Activated naive CD4-positive, alpha-beta T cell treated with anti-CD3 and anti-CD28 coated beads, Interleukin-2, amount 10 ng/mL, durations not matched to agents 7 days and 5 days (primary cell): ENCODE measurements around the gene NCOR1.
A peak's percentile ranks its signal among the peaks of the same experiment; 100 is the strongest.
"Not testable (repeated sequence)": the region's sequence is repeated elsewhere in the genome, so short reads cannot be mapped to it uniquely, and the experiment has no call there.

ENCODE experiments used
- CTCF ChIA-PET: fragments of 350-600 bp; sonication (Branson Sonifier 250); formaldehyde crosslinking; loops from one replicate; lab custom pipeline; 2021; ENCODE audit warnings: antibody characterized with exemption; lab: Charles Lee
- DNase-seq: peaks from one replicate; pipeline ENCODE4 v3.0.0-alpha.2; 2020
- H3K27ac Mint-ChIP-seq: one replicate; pipeline ENCODE4 v1.8.0; 2021; ENCODE audit warnings: mild to moderate bottlenecking, moderate library complexity, mixed read lengths
- H3K27me3 Mint-ChIP-seq: one replicate; pipeline ENCODE4 v1.8.0; 2021; ENCODE audit warnings: mild to moderate bottlenecking, mixed read lengths
- H3K36me3 Mint-ChIP-seq: one replicate; pipeline ENCODE4 v1.8.0; 2021; ENCODE audit warnings: mixed read lengths
- H3K4me1 Mint-ChIP-seq: one replicate; pipeline ENCODE4 v1.8.0; 2021; ENCODE audit warnings: mixed read lengths
- H3K4me3 Mint-ChIP-seq: one replicate; pipeline ENCODE4 v1.8.0; 2021; ENCODE audit warnings: mild to moderate bottlenecking, moderate library complexity, mixed read lengths
- H3K9me3 Mint-ChIP-seq: one replicate; pipeline ENCODE4 v1.8.0; 2021; ENCODE audit warnings: mixed read lengths

Gene NCOR1

DNA sequence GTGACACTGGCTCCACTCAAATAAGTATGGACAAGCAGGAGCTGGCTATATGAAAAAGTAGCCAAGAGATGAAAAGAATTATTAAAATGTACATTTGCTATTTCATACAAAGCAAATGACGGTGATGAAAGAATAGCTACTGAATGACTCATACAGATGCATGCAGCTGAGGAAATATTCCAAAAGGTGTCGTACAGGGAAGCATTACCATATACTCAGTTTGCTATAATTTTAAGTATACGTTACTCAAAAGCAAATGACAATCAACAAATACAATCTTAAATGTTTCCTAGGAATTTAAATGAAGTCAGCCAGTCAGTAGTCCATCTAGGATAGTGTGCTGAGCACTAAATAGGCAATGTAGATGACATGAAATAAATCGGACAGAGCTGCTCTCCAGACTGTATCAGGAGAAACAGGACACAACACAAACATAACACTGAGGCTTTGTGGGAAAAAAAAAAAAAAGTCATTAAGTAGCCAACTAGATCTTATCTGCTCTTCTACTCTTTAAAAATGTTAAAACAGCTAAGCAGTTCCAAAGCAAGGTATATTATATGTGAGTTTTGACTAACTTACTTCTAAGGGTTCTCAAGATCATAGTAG, 65.0 kb downstream of the NCOR1 start:
- CTCF ChIA-PET: interaction anchor here (0.5 kb wide), 1 partner anchor 117 kb away, joined by 3 read pairs; no protein-coding TSS in a partner anchor
- H3K9me3 Mint-ChIP-seq: peaks cover 2% of the 10 kb centered on the region
- DNase-seq: no peak
- H3K4me1 Mint-ChIP-seq: no peaks in the 10 kb centered on the region
- H3K4me3 Mint-ChIP-seq: no peak overlapping the region
- no peak overlapping the region for H3K27ac Mint-ChIP-seq
- H3K36me3 Mint-ChIP-seq: peaks cover 54% of the 10 kb centered on the region
- H3K27me3 Mint-ChIP-seq: no peaks in the 10 kb centered on the region

DNA sequence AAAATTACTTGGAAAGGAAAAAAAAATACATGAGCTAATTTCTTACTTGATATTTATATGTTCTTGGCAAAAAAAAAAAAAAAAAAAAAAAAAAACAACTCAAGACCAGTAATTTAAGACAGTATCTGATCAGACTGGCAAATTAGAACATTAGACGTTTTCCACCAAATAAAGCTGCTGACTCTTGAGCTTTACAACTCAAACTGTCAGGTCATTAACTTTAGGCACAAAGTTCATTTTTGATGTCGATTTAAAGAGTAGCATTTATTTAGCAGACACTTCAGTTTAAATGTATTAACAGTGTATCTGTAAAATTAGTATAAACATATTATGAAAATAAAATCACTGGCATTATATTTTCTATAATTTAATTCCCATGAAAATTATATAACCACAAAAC, 66.7 kb downstream of the NCOR1 start:
- Mint-ChIP-seq H3K36me3 (peaks cover 57% of the 10 kb centered on the region), H3K27ac (no peak overlapping the region)

DNA sequence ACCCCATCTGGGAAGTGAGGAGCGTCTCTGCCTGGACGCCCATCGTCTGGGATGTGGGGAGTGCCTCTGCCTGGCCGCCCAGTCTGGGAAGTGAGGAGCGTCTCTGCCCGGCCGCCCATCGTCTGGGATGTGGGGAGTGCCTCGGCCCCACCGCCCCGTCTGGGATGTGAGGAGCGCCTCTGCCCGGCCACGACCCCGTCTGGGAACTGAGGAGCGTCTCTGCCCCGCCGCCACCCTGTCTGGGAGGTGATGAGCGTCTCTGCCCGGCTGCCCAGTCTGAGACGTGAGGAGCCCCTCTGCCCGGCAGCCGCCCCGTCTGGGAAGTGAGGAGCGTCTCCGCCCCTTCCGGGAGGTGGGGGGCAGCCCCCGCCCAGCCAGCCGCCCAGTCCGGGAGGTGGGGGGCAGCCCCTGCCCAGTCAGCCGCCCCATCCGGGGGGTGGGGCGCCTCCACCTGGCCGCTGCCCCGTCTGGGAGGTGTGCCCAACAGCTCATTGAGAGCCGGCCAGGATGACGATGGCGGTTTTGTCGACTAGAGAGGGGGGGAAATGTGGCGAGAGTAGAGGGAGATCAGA, 69.9 kb downstream of the NCOR1 start:
- H3K27me3 Mint-ChIP-seq, CTCF ChIA-PET, H3K9me3 Mint-ChIP-seq, DNase-seq, H3K4me1 Mint-ChIP-seq, H3K27ac Mint-ChIP-seq, H3K4me3 Mint-ChIP-seq: not testable (repeated sequence)
- peaks cover 47% of the 10 kb centered on the region for H3K36me3 Mint-ChIP-seq

More for the DNA sequence above, 66.7 kb downstream of the NCOR1 start:
- Mint-ChIP-seq H3K27me3 (no peaks in the 10 kb centered on the region), H3K9me3 (peaks cover 2% of the 10 kb centered on the region), H3K4me3 (no peak overlapping the region), H3K4me1 (no peaks in the 10 kb centered on the region)
- CTCF ChIA-PET: no interaction called here
- no peak for DNase-seq

DNA sequence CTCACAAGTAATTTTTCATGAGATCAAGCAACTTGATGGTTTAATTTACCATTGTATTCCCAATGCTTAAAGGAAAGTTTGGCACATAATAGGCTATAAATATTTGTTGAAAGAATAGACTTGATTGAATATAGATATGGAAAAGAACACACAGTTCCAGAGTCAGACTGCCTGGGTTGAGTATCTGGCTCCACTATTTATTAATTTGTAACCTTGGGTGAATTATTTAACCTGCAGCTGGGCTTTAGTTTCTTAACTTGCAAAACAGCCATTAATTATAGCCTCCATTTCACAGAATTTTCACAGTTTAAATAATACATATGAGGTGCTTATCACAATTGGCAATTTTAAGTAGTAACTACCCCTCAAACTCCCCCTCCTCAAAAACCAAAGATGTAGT, 73.6 kb downstream of the NCOR1 start:
- H3K27me3 Mint-ChIP-seq: no peaks in the 10 kb centered on the region
- CTCF ChIA-PET: no interaction called here

DNA sequence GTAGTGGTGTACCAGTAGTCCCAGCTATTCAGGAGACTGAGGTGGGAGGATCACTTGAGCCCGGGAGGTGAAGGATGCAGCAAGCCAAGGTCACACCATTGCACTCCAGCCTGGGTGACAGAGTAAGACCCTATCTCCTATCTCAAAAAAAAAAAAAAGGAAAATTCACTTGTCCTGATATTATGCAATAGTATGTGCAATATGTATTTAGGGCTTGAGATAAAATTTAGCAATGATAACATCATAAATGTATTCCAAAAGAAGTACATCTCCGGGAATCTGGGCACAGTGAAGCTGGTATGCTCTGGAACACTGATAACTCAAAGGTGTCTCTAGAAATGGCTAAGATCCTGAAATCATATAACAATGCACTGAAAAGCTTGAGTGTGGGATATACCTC, 74.5 kb downstream of the NCOR1 start:
- Mint-ChIP-seq H3K27me3 (no peaks in the 10 kb centered on the region), H3K27ac (no peak overlapping the region), H3K4me3 (no peak overlapping the region), H3K4me1 (no peaks in the 10 kb centered on the region), H3K9me3 (no peaks in the 10 kb centered on the region), H3K36me3 (peaks cover 37% of the 10 kb centered on the region)
- CTCF ChIA-PET: no interaction called here
- no peak for DNase-seq

More for the DNA sequence above, 73.6 kb downstream of the NCOR1 start:
- Mint-ChIP-seq H3K27ac (peak overlapping the region; percentile 3), H3K4me3 (no peak overlapping the region), H3K9me3 (no peaks in the 10 kb centered on the region), H3K4me1 (no peaks in the 10 kb centered on the region), H3K36me3 (peaks cover 39% of the 10 kb centered on the region)
- no peak for DNase-seq

DNA sequence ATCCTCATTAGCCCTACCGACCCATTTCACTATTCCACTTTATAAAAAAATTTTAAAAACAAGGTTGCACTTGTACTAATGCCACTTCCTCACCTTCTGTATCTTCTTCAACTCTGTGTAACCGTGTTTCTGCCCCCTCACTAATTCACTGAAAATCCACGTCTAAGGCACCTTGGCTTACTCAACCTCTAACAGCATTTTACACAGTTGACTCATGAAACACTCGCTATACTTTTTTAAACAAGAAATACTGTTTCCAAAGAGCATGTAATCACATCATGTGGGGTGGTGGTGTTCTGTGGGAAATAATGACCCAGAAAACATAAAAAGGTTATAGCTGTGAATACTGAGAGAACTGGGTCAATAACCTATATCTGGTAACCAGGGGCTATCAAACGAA, 79.9 kb downstream of the NCOR1 start:
- Mint-ChIP-seq H3K4me1 (no peaks in the 10 kb centered on the region), H3K36me3 (peaks cover 25% of the 10 kb centered on the region), H3K27ac (no peak overlapping the region), H3K9me3 (no peaks in the 10 kb centered on the region), H3K4me3 (no peak overlapping the region), H3K27me3 (no peaks in the 10 kb centered on the region)
- DNase-seq: no peak
- CTCF ChIA-PET: no interaction called here

DNA sequence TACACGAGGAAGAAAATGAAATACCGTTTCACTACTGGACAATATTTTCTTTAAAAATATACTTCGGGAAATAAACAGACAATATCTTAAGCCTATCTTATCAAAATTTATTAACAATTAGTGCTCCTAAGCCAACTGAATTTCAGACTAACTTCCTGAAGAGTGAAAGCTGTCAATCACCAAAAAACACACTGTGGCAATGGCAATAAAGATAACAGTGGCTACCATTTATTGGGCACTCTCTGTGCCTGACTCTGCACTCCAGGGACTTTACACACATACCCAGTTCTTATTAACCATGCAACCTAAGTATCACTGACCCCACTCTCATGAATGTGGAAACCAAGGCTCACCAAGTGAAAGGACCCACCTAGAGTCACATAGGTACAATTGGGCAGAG, 83.7 kb downstream of the NCOR1 start:
- Mint-ChIP-seq H3K27ac (no peak overlapping the region), H3K4me3 (no peak overlapping the region), H3K4me1 (no peaks in the 10 kb centered on the region), H3K27me3 (no peaks in the 10 kb centered on the region), H3K36me3 (peaks cover 40% of the 10 kb centered on the region), H3K9me3 (no peaks in the 10 kb centered on the region)
- CTCF ChIA-PET: no interaction called here
- no peak for DNase-seq

DNA sequence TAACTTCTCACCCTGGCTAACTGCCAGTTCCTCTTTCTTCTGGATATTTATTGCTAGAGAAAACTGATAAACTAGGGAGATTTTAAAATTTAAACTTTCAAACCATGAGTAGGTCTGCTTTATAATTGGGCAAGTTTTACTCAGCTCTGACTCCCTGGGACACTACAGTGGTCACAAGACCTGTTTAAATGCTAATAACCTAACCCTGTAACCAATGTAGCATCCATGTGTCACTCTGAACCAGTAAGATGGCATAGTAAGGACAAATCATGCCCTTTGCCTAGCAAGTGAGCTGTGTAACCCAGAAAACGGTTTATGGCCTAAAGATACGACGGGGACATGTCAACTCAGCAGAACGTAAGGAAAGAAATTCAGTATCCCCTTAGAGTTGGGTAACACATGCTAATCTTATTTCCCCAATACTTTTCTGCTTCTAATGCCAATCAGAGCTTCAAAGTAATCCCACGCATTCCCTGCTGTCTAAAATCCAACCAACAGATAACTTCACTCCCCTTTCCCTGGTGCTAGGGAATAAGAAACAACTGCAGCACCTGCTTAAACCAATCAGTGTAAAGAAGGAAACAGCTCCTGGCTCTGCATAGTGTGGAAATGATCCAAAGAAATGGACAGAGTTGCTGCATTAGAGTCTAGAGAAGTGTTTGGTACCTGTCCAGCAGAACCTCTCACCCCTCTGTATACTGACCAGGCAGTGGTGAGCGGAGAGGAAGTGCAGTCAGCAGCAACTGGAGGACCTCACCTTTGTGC, 85.7 kb downstream of the NCOR1 start:
- Mint-ChIP-seq H3K27ac (no peak overlapping the region), H3K36me3 (peaks cover 34% of the 10 kb centered on the region)
- CTCF ChIA-PET: no interaction called here

DNA sequence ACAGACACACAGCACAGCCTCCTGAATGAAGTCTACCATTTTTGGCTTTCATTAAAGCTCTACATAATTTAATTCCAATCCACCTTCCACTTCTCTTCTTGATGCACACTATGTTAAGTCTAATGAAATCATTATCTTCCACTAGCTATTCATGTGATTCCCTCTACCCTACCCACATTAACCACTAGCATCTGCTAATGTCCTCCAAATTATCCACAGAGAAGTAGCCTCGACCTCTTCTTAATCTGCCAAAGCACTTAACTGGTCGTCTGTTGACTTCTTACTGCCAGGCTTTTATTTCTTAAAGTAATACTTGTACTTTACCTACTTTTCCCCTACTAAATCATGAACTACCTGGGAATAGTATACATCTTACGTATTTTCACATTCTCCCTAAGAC, 91.8 kb downstream of the NCOR1 start:
- H3K27ac Mint-ChIP-seq: no peak overlapping the region
- no peaks in the 10 kb centered on the region for H3K9me3 Mint-ChIP-seq
- H3K36me3 Mint-ChIP-seq: peaks cover 40% of the 10 kb centered on the region
- H3K4me3 Mint-ChIP-seq: no peak overlapping the region
- H3K27me3 Mint-ChIP-seq: no peaks in the 10 kb centered on the region
- CTCF ChIA-PET: interaction anchor here (1.1 kb wide), 1 partner anchor 32 kb away, joined by 3 read pairs; no protein-coding TSS in a partner anchor
- no peaks in the 10 kb centered on the region for H3K4me1 Mint-ChIP-seq
- no peak for DNase-seq

More for the DNA sequence above, 85.7 kb downstream of the NCOR1 start:
- no peak for DNase-seq
- Mint-ChIP-seq H3K4me1 (no peaks in the 10 kb centered on the region), H3K4me3 (no peak overlapping the region), H3K9me3 (no peaks in the 10 kb centered on the region), H3K27me3 (no peaks in the 10 kb centered on the region)

DNA sequence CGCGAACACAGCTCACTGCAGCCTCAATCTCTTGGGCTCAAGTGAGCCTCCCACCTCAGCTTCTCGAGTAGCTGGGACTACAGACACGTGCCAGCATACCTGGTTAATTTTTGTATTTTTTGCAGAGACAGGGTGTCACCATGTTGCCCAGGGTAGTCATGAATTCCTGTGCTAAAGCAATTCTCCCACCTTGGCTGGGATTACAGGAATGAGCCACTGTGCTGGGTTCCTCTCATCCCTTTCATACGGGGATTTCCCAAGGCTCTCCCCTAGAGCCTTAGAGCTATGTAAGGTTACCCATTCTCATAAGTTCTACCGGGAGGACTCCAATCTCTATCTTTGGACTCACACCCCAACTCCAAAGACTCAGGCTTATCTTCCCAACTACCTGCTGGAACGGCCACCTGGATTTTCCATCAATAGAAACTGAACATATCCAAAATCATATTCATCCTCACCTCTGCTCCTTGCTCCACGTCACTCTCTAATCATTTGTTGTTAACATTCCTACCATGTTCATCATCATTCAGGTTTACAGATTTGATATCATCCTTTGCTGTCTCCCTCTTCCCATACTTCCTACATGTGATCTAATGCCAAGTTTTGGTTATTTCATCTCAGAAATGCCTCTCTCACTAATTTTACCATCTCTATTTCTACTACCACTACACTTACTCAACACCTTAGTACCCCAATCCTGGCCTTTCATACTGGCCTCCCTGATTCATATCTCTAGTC, 92.5 kb downstream of the NCOR1 start:
- Mint-ChIP-seq H3K36me3 (peaks cover 40% of the 10 kb centered on the region), H3K4me1 (no peaks in the 10 kb centered on the region), H3K27me3 (no peaks in the 10 kb centered on the region), H3K4me3 (no peak overlapping the region), H3K9me3 (no peaks in the 10 kb centered on the region), H3K27ac (no peak overlapping the region)
- CTCF ChIA-PET: interaction anchor here (1.1 kb wide), 1 partner anchor 32 kb away, joined by 3 read pairs; no protein-coding TSS in a partner anchor
- no peak for DNase-seq

DNA sequence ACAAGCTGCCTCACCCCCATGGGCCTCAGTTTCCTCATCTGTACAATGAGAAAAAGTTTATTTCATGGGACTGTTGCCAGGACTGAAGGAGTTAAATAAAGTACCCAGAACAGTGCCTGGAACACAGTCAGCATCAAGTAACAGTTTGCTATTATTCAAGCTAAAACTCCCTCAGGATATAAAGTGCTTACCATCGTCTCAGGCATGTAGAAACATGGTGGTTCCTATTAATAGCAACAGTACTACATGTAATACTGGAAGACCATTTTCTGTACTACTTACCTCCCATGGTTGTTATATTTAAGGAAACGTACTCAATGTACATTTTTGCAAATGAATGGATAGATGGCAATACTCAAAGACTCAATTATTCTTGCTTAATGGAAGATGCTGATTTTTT, 93.4 kb downstream of the NCOR1 start:
- no peak for DNase-seq
- CTCF ChIA-PET: no interaction called here
- no peak overlapping the region for H3K4me3 Mint-ChIP-seq
- peaks cover 47% of the 10 kb centered on the region for H3K36me3 Mint-ChIP-seq
- H3K27me3 Mint-ChIP-seq: no peaks in the 10 kb centered on the region
- H3K9me3 Mint-ChIP-seq: no peaks in the 10 kb centered on the region
- H3K4me1 Mint-ChIP-seq: no peaks in the 10 kb centered on the region
- no peak overlapping the region for H3K27ac Mint-ChIP-seq

DNA sequence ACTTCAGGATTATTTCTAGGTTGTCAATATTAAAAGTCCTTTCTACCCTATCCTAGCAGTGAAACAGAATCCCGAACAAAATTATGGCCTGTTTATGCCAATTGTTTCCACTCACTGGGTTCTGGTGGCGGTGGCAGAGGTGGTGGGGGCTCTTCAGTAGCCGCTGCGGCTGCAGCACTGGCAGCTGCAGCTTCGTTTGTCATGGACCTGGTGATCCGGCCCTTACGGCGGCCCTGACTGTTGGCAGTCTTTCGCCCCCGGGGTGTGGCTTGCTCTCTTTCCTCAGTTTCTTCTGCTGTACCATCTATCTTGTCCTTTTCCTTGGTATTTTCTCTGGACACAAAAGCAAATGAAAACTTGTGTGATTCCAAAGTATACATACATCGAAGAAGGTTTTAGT, 94.4 kb downstream of the NCOR1 start:
- Mint-ChIP-seq H3K27ac (no peak overlapping the region), H3K9me3 (peaks cover 2% of the 10 kb centered on the region), H3K4me3 (no peak overlapping the region), H3K27me3 (no peaks in the 10 kb centered on the region), H3K4me1 (no peaks in the 10 kb centered on the region), H3K36me3 (peaks cover 55% of the 10 kb centered on the region)
- no peak for DNase-seq
- CTCF ChIA-PET: no interaction called here

DNA sequence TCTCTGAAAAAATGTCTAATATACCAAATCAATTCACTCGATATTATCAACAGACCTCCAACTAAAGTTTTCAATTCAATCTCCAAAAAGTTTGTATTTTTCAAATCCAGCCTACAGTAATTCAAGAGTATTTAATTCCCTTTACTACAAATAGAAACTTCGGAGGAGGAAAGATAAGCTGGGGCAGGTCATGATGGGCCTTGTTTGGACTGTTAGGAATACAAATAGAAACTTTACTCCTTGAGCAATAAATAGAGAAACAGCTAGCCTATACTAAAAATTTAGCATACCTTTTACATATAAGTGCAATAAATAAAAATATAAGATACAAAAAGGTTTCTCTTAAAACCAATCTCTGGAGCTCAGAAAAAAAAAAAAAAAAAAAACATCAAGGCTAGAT, 98.2 kb downstream of the NCOR1 start:
- DNase-seq: no peak
- Mint-ChIP-seq H3K27me3 (no peaks in the 10 kb centered on the region), H3K27ac (no peak overlapping the region), H3K9me3 (peaks cover 9% of the 10 kb centered on the region), H3K4me3 (no peak overlapping the region), H3K4me1 (no peaks in the 10 kb centered on the region), H3K36me3 (peaks cover 66% of the 10 kb centered on the region)
- CTCF ChIA-PET: interaction anchor here (0.6 kb wide), 1 partner anchor 97 kb away, joined by 3 read pairs; no protein-coding TSS in a partner anchor

DNA sequence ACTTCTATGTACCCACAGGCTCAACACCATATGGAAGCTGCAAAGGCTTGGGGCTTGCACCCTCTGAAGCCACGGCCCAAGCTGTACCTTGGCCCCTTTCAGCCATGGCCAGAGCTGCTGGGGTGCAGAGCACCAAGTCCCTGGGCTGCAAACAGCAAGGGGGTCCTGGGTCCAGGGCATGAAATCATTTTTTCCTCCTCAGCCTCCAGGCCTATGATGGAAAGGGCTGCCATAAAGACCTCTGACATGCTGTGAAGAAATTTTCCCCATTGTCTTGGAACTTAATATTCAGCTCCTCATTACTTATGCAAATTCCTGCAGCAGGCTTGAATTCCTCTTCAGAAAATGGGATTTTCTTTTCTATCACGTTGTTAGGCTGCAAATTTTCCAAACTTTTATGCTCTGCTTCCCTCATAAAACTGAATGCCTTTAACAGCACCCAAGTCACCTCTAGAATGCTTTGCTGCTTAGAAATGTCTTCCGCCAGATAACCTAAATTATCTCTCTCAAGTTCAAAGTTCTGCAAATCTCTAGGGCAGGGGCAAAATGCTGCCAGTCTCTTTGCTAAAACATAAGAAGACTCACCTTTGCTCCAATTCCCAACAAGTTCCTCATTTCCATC, 100.1 kb downstream of the NCOR1 start:
- CTCF ChIA-PET, H3K9me3 Mint-ChIP-seq, H3K27ac Mint-ChIP-seq, H3K4me3 Mint-ChIP-seq, DNase-seq, H3K27me3 Mint-ChIP-seq, H3K4me1 Mint-ChIP-seq: not testable (repeated sequence)
- H3K36me3 Mint-ChIP-seq: peaks cover 62% of the 10 kb centered on the region
